OCI-LY3 (cell line): ENCODE data around the gene ACLY.

Experiments used
- CTCF ChIP-seq: fragments of 200-600, 300-600 bp; sonication (generic); IDR thresholded peaks from 2 replicates; pipeline ENCODE4 v1.5.1; 2014; ENCODE audit warnings: antibody characterized with exemption, low read length, low read depth
- EZH2phosphoT487 ChIP-seq: fragments of 200-600 bp; shearing (Covaris generic); IDR thresholded peaks from 2 replicates; pipeline ENCODE4 v1.6.1; 2018; ENCODE audit warnings: antibody characterized with exemption, mixed run types, low read depth

DNA sequence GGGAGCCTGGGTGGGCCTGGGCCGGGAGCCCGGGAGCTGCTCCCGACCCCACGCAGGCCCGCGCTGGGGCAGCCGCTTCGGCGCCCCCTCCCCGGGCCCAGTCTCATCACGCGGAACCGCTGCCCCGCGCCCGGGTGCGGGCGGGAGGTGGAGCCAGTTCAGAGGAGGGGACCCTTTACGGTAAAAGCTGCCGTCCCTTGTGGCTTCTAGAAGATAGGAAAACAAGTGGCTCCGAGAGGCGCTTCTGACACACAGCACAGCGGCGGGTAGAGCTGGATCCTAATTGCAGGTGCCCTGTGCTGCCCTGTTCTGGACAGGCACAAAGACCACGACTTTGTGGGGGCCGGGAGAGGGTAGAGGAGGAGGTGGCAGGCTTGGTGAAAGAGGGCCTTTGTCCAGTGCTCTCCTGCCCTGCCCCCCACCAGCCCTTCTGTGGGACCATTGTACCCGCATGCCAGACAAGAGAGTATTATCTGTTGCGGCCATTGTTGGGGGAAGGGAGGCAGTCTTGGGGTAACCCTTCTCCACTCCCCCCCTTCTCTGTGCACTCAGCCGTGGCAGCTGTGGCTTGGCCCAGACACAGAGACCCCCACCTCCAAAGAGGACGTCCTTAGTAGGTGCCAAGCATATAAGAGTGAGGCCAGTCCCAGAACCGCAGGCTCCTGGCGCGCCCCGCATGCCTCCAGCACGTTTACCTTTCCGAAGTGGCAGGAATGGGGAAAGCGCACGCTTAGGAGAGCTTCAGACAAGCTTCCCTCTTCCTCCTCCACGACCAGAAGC is 48.6 kb upstream of the ACLY start:
- TF ChIP-seq CTCF (no peak), EZH2phosphoT487 (no peak)
